Stimulated activated CD8-positive, alpha-beta memory T cell treated with anti-CD3 and anti-CD28 coated beads, Interleukin-12 subunit alpha, Interleukin-12 subunit beta, amount 100 ng/mL, for 1 hour (primary cell): ENCODE data around the gene ANGPTL2.
"Not testable (repeated sequence)": the region's sequence is repeated elsewhere in the genome, so short reads cannot be mapped to it uniquely, and the experiment has no call there.

ENCODE experiments used
- DNase-seq: peaks from one replicate; pipeline ENCODE4 v3.0.0-alpha.2; 2020; ENCODE audit warnings: low read depth

Gene ANGPTL2, protein sequence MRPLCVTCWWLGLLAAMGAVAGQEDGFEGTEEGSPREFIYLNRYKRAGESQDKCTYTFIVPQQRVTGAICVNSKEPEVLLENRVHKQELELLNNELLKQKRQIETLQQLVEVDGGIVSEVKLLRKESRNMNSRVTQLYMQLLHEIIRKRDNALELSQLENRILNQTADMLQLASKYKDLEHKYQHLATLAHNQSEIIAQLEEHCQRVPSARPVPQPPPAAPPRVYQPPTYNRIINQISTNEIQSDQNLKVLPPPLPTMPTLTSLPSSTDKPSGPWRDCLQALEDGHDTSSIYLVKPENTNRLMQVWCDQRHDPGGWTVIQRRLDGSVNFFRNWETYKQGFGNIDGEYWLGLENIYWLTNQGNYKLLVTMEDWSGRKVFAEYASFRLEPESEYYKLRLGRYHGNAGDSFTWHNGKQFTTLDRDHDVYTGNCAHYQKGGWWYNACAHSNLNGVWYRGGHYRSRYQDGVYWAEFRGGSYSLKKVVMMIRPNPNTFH

DNA sequence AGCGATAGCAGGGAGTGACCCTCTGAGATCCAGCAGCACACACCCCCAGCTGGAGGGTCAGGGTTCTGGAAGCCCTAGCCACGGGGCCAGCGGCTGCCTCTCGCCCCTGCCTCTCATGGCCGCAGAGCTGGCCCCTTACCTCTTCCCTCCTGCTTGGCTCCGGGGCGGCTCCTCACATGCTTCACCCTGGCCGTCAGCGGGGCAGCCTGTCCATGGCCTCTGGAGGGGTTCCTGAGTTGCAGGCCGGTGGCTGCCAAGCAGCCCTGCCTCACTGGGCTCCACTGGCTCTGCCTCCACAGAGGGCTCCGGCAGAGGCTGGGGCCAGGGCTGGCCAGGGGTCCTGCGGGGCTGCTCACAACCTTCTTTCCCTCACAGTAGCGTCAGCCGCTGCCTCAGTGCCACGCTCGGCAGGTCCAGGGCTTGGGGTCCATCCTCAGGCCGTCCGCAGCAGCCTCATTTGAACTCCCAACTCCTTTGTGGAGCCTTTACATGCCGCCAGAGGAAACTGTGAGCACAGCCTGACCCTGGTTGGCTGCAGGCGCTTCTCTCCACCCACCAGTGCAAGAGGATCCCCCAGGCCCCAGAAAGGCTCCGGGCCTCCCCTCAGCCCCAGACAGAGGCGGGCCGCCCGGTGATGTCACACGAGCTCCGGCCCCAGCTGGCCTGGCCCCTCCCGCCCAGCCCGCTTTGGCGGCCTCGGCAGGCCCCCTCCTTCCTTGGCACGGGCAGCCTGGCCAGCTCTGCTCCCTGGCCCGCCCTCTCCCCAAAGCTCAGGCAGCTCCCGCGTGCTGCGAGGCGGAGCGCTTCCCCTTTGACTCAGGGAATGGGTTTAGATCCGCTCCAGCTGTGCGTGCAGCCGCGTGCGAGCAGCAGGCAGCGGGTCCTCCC, at the start of gene ANGPTL2:
TSS of gene ANGPTL2 (minus strand) at position 460 of the 888 bp plus-strand sequence. CDS start 13,904 bp downstream, outside the sequence.
- no peak for DNase-seq

DNA sequence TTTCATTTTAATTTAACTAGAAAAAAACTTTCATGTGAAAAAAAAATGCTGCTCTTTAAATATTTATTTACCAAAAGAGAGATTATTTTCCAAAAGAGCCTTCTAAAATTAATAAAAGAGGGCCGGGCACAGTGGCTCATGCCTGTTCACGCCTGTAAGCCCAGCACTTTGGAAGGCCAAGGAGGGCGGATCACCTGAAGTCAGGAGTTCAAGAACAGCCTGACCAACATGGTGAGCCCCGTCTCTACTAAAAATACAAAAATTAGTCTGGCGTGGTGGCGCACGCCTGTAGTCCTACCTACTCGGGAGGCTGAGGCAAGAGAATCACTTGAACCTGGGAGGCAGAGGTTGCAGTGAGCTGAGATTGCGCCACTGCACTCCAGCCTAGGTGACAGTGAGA, 48.9 kb upstream of the ANGPTL2 start:
- DNase-seq, result not testable (repeated sequence)

DNA sequence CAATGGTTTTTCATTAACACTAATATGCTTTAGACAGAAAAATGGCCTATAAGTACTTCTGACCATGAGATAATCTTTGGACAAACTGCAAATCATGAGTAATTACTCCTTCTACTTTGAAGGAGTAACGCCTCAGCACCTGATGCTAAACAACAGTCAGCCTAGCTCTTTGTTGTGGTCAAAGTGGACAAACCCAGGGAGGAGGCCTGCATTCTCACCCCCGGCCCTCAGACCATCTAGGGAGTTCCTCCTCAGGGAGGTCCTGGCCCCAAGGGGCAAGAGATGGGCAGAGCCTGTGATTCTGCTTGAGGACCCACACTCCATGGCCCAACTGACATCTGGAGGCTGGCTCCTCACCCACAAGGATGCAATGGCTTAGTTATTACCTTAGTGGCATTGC, 48.2 kb upstream of the ANGPTL2 start:
- DNase-seq, result no peak

DNA sequence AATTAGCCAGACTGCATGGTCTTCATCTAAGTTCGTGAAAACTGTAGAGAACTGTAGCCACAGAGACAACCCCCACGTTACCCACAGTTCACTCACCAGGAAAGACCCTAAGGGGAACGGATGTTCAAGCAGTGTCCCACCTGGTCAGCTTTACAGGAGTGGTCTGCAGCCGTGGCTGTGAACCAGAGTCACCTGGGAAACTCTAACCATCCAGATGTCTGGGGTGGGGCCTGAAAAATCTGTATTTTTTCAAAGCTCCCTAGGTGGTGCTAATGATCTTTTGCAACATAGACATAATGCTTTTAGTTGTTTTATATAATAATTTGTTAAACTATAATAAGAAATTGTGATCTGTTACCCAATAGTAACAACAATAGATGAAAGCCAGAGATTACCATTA, 47.7 kb upstream of the ANGPTL2 start:
- DNase-seq, result no peak

DNA sequence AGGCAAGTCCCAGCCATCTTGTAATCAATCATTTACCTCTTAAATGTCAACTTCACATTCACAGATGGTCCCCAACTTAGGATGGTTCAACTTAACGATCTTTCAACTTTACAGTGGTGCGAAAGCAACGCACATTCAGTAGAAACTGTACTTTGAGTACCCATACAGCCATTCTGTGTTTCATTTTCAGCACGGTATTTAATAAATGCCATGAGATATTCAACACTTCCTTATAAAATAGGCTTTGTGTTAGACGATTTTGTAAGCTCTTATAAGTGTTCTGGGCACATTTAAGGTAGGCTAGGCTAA, 47.1 kb upstream of the ANGPTL2 start:
- DNase-seq, result no peak

DNA sequence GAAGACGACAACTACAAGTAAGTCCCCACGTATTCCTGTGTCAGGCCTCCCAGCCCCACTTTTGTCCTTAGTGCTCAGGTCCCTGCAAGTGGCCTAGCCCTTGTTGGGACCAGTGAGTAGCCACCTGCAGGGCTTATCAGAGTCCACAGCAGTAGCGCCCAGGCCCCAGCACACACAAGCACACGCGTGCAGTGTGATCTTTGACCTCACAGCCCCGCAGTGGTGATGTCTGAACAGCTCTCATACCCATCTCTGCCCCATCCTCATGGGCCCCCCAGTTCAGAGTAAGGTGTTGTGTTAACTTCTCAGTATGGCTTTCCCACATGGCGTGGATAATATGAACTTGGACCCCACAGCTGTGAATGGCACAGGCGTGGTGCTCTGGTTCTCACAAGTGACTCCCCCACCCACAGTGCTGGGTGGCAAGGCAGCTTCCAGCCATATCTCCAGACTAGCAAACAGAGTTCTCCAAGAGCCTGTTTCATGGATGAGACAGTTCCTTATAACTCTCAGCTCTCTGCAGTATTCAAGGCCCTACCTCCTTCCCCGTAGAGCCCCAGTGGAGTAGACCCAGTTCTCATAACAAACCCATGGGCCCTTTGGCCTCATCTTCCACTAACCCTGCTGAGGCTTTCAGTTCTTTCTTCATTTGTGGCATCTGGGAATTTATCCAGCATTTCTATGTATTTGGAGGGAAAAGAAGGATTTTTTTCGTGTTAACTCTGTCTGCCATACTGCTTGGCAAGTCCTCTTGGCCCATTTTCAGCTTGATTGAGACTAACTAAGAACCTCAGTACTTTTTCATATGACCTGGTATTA, 46.5 kb upstream of the ANGPTL2 start:
- DNase-seq, result no peak

DNA sequence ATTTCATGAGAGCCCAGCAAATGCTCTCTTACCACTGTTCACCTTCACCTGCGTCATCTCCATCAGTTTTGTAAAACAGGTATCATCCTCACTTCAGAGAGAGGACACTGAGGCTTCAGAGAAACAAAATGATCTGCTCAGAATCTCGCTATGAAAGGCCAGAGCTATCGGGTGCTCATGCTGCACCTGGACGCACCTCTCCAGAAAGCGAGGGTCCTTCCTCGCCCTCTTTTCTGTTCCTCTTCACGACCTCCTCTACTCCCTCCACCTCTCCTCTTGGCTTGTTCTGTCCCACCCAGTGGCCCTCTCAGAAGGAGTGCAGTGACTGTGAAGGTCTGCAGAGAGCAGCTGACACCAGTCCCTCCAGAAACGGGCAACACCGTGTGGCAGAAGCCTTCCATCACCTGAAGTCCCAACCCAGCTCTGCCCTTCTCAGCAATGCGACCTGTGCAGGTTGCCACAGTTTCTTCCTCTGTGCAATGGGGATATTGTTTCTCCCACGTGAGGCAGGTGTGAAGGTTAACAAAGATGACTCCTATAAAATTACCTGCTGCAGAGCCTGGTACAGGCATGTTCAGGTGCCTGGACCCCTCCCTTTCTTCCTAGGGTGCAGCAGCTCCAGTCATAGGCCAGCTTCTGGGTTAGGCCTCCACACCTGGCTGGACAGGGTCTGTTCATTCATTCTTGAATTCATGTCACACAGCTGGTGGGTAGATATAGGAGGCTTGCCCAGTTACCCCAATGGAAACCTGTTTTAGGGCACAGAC, 45.3 kb upstream of the ANGPTL2 start:
- DNase-seq, result no peak

DNA sequence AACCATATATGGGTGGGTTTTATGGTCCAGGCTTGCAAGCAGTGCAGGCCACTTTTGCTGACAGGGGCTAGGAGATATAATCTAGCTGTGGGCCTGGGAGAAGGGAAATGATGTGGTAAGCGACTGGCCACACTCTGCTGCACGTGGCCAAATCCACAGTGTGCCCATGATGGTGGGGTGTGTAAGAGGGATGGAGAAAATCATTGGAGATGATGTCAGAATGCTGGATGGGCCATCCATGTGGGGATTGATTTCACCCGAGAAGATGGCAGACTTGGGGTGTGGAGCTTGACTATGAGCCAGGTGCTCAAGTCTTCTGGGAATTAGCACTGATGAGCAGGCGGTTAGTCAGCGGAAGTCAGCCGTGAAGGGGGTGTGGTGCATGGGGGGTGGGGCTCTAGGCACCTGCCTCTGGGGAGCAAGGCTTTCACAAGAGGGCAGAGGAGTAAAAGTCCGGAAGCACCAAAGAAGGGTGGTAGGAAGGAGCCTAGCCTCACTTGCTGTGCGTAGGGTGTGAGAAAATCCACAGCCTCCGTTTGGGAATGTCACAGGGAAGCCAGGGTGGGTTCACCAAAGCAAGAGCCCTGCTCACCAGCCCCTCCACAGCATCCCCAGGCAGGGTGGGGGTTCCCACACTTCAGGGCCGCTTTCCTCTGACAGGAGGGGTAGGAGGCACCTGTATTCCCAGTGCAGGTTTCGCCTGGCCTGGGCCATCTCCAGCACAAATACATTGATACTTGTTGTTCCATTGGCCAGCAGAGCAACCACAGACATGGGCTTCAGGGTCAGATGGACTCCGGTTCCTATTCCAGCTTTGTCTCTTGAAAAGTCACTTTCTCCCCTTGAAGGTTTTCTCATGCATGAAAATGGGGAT, 44.5 kb upstream of the ANGPTL2 start:
- DNase-seq, result no peak

DNA sequence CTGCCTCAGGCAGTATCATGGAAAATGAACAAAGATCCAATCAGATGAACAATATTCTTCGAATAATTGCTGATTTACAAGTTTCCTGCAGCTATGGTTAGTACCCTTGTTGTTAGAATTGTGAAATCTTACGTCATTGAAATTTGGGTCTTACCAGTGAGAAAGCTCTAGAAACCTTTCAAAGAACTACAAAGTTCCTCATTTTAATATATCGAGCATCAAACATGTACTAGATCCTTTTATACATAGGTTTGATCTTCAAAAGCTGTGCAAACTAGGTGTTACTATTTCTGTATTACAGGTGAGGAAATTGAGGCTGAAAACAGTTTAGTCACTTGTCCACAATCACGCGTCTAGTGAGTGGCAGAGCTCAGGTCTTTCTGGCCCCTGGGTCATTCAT, 43.7 kb upstream of the ANGPTL2 start:
- DNase-seq, result no peak

DNA sequence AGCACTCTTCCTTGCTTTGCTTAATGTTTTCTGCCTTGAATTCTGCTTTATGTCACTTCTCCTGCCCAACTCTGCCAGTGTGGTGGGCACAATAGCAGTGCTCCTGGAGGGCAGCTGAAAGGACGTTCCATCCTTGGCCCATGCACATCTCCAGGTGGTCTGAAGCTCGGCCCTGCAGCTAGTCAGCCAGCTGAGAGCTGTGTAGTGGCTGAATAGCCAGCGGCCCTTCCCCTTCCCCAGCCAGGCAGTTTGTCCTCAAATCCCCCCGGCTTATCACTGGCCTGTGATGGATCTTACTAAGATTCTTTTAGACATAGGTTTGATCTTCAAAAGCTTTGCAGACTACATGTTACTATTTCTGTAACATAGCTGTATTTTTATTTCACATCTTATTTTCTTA, 42.7 kb upstream of the ANGPTL2 start:
- no peak for DNase-seq

DNA sequence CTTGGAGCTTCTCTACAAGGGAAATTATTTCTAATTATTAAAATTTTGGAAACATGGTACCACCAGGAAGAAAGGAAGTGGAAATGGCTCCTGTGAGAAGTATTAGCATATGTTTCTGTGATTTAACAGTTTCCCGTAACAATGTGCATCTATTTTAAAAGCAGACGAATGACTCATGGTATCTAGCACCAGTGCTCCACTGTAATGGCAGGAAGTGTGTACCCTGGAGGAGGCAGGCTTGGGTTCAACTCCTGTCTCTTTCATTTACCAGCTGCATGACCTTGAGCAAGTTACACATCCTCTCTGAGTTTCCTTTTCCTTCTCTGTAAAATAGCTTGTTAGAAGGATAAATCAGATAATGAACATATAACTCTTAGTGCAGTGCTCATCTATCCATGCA, 41.0 kb upstream of the ANGPTL2 start:
- DNase-seq, result no peak

DNA sequence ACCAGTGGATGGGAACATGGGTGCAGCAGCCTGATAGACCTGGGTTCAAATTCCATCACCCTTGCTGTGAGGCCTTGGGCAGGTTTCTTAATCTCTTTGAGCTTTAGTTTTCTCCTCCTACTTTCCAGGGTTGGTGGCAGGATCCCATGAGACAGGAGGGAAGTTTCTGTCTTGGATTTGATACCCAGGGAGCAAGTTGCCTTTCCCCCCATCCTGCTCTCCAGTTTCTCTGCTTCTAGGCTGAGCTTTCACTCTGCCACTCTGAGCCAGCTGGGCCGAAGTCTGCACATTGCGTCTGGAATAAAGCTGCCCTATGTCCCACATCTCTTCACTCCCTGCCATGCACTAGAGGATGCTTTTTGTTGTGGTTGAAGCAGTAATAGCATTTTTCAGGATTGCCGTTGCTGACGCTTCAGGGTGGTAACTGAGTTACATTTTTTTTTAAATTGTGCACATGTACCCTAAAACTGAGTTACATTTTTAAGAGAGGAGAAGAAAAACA, 40.5 kb upstream of the ANGPTL2 start:
- no peak for DNase-seq

DNA sequence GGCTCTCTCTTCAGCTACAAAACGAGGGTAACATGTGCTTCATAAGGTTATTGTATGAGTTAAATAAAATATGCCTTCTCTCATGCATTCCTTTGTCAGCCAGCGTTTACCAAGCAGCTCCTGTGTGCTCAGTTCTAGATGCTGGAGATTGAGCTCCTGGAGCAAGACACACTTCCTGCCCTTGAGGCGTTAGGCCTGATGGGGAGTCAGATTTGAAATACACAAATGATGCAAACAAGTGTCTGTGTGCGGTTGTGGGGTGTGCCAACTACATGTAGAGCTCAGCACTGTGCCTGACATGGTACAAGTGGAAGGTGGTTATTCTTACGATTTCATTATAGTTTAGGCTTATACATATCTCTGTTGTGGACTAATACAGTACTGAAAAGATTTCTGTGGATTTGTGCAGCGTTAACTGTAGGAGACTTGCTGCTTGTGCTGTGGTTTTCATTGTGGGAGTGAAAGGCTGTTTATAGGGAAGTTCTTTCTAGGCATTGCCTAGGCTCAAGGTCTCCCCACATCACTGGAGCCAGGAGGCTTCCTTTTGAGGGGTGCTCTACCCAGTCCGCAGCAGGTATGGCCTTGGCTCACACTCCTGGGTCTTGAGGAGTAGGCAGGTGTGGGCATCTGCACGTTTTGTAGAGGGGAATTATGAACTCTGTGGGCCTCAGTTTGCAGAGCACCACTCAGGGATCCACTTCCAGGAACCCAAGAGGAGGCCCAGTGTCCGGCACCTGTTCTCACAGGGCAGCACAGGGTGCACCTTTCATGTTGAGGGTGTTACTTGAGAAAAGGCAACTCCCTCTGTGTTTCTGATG, 39.8 kb upstream of the ANGPTL2 start:
- no peak for DNase-seq

DNA sequence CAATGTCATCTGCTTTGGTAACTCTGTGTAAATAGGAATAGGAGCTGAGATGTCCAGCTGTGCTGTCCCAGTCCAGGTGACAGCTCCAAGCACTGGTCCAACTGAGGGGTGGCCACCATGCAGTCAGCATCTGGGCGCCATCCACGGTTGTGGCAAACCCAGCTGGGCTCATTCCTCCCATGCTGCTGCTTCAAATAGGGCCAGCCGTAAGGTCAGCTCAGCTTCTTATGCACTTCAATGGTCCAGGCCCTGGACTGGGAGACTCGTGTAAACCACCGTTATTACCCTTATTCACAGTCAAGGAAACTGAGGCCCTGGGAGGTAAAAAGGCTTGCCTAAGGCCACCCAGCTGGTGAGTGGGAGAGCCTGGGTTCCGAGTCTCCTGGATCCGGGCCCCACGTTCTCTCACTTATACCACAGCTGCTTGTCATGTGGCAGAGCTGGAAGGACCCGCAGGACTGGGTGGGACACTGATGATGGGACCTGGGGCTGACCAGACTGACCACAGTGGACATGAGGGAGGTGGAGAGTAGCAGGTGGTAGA, 38.7 kb upstream of the ANGPTL2 start:
- DNase-seq, result no peak

DNA sequence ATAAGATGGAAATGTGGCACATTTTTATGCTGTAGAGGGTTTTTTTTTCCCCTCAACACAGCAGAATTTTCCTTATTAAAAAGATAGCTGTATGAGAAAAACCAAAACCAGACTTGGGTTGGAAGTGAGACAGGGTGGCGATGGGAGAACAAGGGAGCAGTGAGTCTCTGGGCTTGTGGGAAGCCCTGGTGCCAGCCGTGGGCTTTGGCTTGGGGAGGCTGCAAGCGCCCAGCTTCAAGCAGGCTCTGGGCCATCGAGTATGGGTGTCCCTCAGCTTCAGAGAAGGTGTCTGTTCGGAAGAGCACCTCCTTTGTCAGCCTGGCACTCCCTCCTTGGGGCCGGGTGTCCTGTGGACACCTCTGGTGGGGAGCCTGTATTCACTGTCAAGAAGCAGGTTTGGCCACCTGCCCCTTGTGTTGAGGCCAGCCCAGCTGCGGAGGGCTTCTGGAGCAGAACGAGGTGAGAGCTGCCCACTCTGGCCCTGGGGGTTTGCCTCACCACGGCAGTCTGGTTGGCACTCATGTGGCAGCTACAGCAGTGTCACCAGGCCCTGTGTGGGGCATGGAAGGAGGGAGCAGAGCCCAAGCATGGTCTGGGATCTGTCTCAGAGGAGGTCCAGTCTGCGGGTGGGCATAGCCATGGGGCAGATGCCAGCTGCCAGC, 37.6 kb upstream of the ANGPTL2 start:
- no peak for DNase-seq

DNA sequence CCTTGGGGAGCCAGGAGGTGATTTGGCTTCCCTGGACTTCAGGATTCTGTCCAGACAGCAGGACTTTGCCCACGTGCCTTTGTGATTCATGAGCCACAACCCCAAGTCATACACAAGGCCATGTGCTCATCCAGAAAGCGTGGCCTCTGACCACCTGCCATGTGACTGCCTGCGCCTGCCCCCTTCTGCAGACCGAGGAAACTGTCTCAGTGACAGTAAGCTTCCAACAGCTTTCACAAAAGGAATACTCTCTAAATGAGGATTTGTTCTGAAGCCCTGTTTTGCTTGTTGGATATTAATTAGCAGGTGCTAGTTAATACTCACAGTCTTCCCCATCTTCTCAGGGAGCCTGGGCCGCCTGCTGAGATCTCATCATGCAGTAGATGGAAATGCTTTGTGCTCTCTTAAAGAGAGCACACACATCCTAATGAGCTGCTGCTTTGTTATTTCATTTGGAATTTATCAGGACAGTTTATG, 36.9 kb upstream of the ANGPTL2 start:
- no peak for DNase-seq

DNA sequence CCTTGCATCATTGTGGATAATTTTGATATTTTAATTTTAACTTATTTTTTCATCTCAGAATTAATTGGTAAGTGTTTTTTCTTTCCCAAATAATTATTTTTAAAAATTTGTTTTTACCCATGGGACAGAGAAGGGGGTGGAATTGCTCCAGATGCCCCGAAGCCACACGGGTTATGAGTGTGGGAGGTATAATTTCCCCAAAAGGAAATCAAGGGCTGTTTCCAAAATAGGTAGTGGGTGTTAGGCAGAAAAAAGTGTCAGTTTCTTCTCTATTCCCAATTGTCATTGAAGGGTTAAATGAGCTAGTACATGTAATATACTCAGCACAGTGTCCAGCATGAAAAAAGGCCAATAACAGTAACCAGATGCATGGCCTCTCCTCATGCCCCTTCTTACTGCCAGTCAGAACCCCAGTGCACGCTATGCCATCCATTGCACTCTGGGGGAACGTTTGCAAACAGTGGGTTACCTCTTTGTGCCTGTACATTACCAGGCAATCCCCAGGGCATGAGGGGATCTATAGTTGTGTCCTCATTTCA, 36.4 kb upstream of the ANGPTL2 start:
- no peak for DNase-seq

DNA sequence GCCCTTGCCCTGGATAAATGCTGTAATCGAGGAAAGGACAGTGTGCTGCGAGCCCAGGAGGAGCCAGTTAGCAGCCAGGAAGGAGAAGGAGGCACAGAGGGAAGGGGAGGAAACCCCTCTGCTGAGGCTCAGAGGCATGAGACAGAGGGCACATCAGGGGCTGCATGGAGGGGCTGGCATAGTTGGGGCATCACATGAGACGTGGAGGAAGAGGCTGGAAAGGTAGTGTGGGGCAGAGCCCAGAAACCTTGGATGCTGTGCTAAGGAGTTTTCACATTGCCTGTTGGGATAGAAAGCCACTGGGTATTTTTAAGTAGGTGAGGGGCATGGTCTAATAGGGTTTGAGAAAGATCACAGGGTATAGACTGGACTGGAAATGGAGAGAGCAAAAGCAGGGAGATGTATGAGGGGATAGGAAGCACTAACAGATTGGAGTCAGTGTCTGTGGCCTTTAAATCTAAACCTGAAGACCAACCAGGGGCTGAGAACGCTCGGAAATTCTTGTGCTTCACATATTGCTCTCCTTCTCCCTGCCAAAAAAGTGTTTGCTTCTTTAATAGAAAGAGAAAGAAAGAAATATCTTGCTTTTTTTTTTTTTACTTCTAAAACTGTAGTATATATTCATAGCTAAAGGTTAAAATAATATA, 33.0 kb upstream of the ANGPTL2 start:
- DNase-seq, result no peak
